C4-2B (cell line): ENCODE results near the gene TBC1D20.

Source experiments
- H3K27ac ChIP-seq: fragments of 450-650 bp; 2 replicates; pipeline ENCODE4 v1.5.1; 2017
- ZFX ChIP-seq: fragments of 450-650 bp; IDR thresholded peaks from 2 replicates; pipeline ENCODE4 v1.6.1; 2017
- TF ChIP-seq, protein P1 (sequence below): fragments of 450-650 bp; conservative IDR thresholded peaks from 2 replicates; pipeline ENCODE4 v1.5.1; 2017; ENCODE audit warnings: mild to moderate bottlenecking

The TBC1D20 gene

DNA sequence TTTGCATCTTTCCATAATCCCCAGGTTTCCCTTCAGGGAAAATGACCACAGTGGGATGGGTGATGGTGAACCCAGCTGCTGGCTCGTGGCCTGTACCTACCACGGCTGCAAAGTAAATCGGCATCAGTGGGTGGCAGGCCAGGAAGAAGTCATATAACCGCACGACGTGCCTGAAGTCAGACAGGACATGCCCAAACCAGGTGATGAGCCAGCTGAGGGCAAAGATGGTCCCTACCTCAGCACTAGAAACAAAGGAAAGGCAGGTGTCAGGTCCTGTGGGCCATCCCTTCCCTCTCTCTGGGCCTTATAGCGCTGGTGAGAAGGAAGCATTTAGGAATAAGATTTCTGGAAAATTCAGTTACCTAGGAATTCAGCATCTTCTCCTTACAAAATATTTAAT is 22.2 kb downstream of the TBC1D20 start:
- TF ChIP-seq ZFX: no peak
- TF ChIP-seq, protein P1, sequence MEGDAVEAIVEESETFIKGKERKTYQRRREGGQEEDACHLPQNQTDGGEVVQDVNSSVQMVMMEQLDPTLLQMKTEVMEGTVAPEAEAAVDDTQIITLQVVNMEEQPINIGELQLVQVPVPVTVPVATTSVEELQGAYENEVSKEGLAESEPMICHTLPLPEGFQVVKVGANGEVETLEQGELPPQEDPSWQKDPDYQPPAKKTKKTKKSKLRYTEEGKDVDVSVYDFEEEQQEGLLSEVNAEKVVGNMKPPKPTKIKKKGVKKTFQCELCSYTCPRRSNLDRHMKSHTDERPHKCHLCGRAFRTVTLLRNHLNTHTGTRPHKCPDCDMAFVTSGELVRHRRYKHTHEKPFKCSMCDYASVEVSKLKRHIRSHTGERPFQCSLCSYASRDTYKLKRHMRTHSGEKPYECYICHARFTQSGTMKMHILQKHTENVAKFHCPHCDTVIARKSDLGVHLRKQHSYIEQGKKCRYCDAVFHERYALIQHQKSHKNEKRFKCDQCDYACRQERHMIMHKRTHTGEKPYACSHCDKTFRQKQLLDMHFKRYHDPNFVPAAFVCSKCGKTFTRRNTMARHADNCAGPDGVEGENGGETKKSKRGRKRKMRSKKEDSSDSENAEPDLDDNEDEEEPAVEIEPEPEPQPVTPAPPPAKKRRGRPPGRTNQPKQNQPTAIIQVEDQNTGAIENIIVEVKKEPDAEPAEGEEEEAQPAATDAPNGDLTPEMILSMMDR: no peak
- no peak overlapping the region for H3K27ac ChIP-seq

DNA sequence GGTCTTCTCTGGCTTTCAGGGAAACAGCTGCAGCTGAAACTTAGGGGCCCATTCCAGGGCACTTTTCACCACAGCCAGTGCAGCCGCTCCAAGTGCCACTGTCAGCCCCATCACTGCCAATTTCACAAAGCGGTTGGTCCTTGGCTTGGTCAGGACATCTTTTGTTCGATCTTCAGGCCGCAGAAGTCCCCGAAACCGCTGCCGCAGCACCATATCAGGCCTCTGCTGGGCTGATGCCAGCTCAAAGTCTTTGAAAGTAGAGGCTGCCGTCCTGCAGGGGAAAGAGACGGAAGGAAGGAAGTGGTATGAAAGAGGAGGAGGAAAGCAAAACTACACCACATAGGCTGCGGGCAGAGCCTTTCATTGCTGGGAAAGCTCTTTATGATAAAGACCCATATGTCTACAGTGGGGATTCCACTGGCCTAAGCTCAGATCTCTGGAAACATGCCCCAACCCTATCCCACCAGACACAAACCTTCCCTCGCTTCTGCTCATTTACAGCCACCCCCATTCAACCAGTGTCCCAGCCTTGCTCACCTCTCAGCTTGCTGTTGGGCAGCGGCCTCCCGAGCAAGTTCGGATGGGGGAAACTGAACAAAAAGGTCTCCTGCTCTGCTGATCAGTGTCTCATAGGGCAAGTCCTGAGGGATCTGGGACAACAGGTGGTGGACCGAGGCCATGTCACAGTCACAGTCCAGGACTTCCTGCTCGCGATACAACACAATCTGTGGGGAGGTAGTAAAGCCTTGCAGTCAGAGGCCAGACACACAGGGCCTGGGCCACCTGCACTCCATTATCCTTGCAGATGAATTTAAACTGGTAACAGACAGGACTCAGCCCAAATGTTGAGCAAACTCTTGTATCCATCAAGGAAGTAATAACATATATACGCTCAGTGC is 23.5 kb downstream of the TBC1D20 start:
- no peak overlapping the region for H3K27ac ChIP-seq
- TF ChIP-seq ZFX: no peak
- TF ChIP-seq, protein P1: no peak

DNA sequence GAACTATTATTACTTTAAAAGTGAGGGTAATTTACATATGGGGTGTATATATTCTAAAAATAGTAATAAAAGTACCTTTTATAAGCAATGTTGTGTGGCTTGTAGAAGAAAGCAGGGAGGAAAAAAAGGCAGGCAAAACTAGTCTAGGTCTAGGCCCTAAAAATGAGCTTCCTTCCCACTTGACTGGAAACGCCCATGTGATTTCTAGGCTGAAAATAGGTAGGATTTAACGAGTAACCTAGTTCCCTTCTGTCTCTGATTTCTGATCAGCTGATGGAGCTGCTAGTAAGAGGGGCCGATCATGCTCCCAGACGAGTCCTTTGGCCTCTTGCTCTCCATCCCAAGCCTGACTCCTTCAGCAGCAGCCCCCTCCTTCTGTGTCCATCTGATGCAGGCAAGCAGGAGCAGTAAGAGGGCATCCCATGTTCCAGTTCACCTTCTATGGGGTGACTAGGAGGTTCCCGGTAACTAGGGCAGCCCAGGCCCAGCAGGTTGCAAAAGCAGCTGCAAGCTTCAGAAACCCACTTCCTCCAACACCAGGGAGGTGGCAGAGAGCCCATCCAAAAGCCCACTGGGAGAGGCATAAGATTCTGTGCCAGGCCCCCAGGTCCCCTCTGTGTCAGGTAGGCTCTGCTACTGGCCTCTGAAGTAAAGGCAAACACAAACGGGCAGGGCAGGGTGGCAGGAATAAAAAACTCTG is 24.4 kb downstream of the TBC1D20 start:
- no peak overlapping the region for H3K27ac ChIP-seq
- TF ChIP-seq, protein P1: no peak
- TF ChIP-seq ZFX: no peak

DNA sequence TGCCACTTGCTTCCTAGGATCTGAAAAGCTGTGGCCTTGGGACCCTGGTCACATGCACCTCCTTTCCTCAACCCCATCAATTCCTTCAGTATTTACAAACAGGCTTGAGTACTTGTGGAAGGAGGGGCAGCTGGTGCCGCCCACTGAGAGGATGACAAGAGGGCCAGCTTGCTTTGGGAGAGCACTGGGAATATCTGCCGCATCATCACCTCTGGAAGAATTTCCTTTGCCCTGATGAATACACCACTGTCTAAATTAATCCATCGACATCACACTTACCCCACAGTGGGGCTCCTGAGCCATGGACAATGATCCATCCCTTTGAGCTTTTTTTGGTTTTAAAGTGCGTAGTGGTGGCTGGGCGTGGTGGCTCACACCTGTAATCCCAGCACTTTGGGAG is 25.9 kb downstream of the TBC1D20 start:
- no peak for TF ChIP-seq ZFX
- TF ChIP-seq, protein P1: no peak

DNA sequence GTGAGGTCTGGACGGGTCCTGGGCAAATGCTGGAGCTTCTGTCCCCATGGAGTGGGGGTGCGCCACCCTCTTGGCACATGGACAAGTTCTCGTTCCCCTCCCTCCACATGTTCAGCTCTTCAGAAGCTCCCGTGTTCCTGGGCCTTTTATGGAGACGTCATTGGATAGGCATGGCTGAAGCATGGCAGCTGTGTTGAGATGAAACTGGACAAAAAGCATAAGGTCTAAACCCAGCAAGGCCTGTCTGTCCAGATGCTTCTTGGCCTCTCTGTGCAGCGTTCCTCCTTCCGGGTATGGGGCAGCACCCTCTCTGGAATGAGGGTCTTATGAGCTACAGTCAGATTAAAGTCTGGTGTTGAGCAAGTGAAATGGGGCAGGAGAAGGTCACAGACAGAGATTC is 26.8 kb downstream of the TBC1D20 start:
- no peak overlapping the region for H3K27ac ChIP-seq
- TF ChIP-seq, protein P1: no peak
- TF ChIP-seq ZFX: no peak

More for the DNA sequence above, 25.9 kb downstream of the TBC1D20 start:
- no peak overlapping the region for H3K27ac ChIP-seq

DNA sequence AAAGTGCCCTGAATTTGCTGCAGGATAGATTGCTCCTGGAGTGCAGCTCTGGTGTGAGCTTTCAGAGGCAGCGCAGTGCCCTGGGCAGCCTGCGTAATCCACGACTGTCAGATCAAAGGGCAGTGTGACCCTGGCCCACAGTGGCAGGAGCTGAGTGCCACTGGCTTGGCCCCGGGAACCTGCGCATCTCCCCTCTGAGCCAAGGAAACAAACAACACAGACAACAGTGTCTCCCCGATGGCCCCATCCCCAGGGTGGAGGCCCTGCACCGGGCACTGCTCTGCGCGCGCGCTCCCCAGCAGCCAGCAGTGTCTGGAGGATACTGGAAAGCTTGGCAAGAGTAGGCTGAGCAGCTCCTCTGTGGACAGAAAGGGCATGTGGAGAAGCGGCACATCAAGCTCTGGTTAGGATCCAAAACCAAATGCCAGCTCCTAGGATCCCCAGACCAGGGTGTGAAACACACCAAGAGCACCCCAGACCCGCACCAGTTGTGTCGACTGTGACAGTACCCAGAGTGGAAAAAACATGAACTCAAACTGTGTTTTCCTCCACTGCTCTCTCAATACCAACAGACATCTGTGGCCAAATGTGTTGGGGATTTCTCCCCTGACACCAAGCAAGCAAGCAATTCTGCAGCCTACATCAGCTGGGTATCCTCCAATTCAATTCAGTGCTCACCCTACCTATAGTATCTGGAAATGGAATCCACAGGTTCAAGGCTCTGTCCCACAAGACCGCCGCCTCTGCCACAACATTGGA is 27.5 kb downstream of the TBC1D20 start:
- H3K27ac ChIP-seq: no peak overlapping the region
- TF ChIP-seq, protein P1: no peak
- TF ChIP-seq ZFX: no peak
